GM21619 (cell line): Measurements from ENCODE around the gene BPIFA2.
"Not testable (repeated sequence)": the region's sequence is repeated elsewhere in the genome, so short reads cannot be mapped to it uniquely, and the experiment has no call there.

Source experiments
- ATAC-seq: cut with Tn5 transposase; IDR thresholded peaks from one replicate; pipeline ENCODE4 v1.9.1; 2021; ENCODE audit not compliant: unreplicated experiment

Gene BPIFA2

GRCh38 chr20:33159713-33160112 is 8.2 kb upstream of the BPIFA2 start:
- no peak for ATAC-seq

DNA sequence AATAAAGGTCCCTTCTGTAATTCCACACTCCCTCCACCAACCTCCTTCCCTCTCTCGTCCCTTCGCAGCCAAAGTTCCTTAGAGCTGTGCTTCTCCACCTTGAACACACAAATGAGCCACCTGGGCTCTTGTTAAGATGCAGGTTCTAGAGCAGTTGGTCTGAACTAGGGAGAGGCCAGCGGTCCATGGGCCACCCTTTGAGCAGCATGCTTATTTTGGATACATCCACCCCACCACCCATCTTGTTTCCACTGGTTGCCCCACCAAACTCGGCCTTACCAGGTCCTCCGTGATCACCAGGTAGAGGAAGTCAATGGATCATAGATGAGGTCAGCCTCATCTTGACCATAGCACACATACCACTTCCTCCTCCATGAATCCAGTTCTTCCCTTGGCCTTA is 7.3 kb upstream of the BPIFA2 start:
- ATAC-seq, result no peak

DNA sequence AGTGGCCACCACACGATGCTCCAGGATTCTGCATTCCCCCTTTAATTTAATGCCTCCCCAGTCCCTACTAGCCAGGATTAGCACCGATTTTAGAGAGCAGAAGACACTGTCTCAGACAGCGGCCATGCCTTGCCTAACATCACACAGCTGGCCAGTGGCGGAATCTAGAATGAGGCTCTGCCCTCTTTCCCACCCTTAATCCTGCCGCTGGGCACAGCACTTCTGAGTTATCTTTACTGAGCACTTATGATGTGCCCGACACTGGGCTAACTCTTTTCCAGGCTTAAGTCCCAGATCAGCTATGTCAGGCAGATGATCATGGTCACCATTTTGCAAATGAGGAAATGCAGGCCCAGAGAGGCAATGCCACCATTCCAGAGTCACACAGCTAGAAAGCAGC is 5.6 kb upstream of the BPIFA2 start:
- ATAC-seq, result no peak

DNA sequence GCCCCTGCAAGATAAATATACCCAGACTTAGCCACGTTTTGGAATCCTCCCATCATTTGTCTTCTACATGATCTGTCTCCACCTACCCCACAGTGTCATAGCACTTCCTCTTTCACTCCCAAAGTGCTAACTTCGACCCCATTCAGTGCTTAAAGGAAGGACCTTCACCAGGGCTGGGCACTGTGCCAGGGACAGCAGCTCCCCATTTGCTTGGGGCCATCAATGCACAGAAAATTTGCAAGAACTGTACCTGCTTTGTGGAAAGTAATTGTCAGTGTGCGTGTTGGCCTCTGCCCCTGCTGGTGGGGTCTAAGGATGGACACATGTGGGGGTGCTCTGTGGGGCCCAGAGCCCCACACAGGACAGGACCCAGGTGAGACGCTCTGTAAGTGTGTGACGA is 5.2 kb upstream of the BPIFA2 start:
- no peak for ATAC-seq

GRCh38 chr20:33163856-33164762 is 3.9 kb upstream of the BPIFA2 start:
- ATAC-seq, result no peak

DNA sequence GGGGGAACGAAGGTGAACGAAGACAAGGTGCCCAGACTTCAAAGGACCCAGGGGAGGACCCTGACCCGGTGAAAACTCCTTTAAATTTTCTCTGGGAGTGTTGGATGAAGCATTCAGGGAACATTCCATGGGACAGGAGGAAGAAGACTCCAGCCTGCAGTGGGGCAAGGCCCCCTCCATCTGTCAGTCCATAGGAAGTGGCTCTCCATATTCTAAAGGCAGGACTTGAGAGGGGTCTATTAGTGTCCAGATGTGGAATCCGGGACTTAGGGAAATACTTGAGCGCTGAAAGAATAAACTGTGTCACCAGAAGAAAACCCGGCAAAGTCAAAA is 3.2 kb upstream of the BPIFA2 start:
- ATAC-seq, result no peak

DNA sequence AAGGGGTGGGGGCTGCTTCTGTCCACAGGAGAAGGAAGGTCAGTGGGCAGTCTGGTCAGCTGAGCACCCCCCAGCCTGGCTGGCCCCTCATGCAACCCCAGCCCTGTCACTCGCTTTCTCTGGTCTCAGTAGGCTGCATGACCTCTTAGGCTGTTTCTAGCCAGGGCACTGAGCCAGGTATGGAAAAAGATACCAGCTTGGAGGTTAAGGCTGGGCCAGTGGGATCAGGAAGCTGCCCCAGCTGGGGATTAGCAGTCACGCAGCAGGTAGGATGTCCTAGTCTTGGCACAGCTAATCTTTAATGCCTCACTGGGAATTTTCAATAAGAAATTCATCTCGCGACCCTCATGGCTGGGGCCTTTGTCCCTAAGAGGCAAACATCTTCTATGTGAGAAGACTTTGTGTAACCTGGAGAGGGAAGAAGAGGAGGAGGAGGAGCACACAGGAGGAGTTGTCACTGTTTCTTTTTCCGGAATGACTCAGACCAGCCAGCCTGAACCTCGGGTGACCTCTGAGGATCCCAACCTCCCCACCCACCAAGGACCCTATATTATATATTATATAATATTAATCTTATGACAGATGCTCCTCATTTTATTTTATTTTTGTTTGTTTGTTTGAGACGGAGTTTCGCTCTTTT is 2.4 kb upstream of the BPIFA2 start:
- ATAC-seq, result no peak

GRCh38 chr20:33166533-33167113 is 1.3 kb upstream of the BPIFA2 start:
- ATAC-seq, result no peak

DNA sequence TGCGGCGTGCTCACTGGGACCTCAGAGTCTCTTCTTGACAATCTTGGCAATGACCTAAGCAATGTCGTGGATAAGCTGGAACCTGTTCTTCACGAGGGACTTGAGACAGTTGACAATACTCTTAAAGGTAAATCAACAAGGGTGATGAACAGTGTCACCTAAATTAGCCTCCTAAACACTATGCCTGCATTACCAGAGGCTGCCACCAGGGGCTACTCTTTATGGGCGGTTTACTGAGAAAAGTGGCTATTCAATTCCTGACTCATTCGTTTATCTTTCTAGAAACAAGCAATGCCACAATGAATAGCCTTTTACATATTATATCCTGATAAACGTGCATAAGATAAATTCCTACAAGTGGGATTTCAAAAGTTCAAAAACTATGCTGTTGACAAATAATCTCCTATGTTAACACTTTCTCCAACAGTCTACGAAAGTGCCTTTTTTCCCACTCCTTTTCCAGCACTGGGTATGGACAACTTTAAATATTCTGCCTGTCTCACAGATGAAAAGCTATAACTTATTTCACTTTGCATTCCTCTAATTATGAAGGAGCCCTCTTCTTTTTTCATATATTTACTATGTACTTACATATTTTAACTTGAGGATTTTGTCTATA is 1.3 kb downstream of the BPIFA2 start:
- no peak for ATAC-seq

DNA sequence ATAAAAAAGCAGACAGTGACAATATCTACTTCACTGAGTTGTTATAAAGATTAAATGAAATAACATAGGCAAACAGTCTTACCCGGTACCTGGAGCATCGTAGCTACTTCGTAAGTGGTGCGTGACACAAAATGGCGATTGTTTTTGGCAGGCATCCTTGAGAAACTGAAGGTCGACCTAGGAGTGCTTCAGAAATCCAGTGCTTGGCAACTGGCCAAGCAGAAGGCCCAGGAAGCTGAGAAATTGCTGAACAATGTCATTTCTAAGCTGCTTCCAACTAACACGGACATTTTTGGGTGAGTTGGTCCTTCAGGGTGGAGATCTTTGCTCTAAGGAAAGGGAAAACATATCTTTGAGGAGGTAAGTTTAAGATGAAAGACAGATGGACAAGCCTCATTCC is 4.8 kb downstream of the BPIFA2 start:
- no peak for ATAC-seq

DNA sequence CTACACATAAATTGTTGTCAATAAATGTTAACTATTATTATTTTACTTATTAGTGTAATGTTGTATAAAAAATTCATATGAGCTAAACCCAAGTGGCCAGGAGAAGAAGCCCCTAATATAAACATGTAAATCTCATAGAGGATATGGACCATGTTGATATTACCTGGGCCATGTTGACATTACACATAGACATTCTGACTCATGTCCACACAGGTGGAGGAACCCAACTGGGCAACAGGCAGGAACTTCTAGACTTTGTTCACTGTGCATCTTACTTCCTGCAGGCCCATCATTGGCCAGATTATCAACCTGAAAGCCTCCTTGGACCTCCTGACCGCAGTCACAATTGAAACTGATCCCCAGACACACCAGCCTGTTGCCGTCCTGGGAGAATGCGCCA is 7.2 kb downstream of the BPIFA2 start:
- no peak for ATAC-seq

DNA sequence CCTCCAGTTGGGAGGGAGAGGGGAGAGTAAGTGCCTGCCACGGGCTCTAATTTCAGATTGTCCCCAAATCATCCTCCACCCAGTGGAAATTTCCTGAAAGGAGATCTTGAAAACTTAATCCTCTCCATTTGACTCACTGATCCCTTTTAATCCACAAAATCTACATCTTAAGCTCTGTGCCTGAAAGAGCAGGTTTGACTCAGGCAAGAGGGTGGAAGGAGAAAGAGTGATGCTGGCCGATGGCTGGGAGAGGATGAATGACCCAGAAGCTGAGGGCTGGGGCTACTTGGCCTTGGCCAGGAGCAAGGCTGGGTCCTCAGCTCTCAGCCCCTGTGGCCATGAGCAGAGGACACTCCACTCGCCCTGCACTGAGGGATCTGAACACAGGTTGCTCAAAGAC is 8.1 kb downstream of the BPIFA2 start:
- no peak for ATAC-seq

DNA sequence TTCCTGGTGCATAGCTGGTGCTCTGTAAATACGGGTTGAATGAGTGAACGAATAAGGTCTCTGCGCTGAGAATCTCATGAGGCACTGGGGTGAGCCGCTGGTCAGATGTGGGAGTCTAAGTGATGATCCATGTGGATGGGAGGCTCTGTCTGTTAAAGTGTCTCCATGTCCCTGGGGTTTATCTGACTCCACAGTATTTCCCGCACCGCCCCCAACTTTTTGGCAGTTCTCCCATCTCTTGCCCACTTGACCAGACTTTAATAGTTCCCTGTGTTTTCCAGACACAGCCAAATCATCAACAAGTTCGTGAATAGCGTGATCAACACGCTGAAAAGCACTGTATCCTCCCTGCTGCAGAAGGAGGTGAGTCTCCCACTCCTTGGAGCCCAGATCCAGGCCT is 9.9 kb downstream of the BPIFA2 start:
- ATAC-seq, result no peak

DNA sequence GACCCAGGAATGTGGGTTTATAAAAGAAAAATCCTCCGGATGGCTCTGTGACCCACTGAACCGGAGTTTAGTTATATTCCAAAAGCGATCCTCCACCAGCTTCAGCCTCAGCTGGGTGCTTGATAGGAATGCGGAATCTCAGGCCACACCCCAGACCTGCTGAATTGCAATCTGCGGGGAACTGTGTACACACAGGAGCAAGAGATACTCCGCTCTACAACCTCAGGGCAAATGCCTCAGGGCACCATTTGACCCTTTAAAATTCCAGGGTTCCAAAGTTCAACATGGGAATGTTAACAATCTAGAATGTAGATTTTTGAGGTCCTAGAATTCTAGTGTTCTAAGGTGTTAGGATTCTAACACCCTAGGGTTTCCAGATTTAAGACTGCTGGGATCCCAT is 10.8 kb downstream of the BPIFA2 start:
- ATAC-seq, result no peak

GRCh38 chr20:33180169-33180568 is 12.2 kb downstream of the BPIFA2 start:
- ATAC-seq, result no peak

DNA sequence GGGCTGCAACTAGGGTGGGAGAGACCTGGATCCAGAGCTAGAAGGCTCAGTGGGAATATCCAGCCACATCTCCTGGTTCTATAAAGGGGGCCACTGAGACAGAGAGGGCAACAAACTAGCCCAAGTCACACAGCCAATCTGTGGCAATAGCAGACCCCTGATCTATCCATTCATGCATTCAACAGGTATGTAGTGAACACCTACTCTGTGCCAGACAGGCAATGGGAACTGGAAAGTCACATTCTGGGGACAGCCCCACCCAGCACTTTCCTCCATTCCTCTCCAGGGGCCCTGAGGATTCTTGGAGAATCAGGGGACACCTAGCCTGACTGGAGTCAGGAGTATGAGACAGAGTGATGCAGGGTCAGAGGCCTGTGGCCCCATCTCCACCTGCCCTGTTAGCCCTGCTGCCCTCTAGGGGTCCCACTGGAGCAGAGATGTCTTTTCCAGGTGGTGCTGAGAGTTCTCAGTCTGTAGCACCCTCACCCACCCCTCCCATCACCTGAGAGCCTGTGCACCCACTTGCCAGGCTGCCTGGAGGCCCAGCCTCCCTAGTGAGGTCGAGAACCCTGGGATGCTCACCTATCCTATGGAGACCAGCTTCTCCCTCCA is 13.6 kb downstream of the BPIFA2 start:
- ATAC-seq, result no peak

DNA sequence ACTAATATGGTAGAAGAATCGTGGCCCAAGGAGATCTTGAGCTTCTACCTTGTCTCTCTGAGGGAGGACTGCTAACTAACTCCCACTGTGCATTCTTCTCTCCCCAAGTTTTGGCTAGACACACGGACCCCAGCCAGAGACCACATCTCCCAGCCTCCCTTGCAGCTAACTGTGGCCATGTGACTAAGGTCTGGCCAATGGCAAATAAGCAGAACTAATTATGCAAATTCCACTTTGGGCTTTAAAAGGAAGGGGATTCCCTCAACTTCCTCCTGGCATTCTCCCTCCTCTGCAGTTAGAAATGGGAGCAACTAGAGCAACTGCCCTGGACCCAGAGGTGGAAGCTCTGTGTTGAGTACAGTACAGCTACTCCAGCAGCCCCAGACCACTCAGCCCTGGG is 15.4 kb downstream of the BPIFA2 start:
- ATAC-seq, result no peak

DNA sequence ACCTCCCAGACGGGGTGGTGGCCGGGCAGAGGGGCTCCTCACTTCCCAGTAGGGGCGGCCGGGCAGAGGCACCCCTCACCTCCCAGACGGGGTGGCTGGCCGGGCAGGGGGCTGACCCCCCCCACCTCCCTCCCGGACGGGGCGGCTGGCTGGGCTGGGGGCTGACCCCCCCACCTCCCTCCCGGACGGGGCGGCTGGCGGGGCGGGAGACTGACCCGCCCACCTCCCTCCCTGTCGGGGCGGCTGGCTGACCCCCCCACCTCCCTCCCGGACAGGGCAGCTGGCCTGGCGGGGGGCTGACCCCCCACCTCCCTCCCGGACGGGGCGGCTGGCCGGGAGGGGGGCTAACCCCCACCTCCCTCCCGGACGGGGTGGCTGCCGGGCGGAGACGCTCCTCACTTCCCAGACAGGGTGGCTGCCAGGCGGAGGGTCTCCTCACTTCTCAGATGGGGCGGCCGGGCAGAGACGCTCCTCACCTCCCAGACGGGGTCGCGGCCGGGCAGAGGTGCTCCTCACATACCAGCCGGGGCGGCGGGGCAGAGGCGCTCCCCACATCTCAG is 17.2 kb downstream of the BPIFA2 start:
- ATAC-seq, result not testable (repeated sequence)

GRCh38 chr20:33187491-33187890 is 19.5 kb downstream of the BPIFA2 start:
- ATAC-seq, result no peak

- no peak for ATAC-seq
Measured at GRCh38 chr20:33188421-33188820, 20.5 kb downstream of the BPIFA2 start.

GRCh38 chr20:33191484-33191883 is 23.5 kb downstream of the BPIFA2 start:
- no peak for ATAC-seq
